HepG2 (cell line): ENCODE data around the gene CACNG8.

ENCODE experiments used
- CC2D1A ChIP-seq: sonication (generic); formaldehyde crosslinking; IDR thresholded peaks from 2 replicates; pipeline ENCODE4 v1.8.1; 2023; ENCODE audit warnings: mild to moderate bottlenecking, missing genetic modification reagents
- EED ChIP-seq: sonication (generic); formaldehyde crosslinking; IDR thresholded peaks from 2 replicates; pipeline ENCODE4 v1.5.0; 2020; ENCODE audit warnings: mild to moderate bottlenecking, missing genetic modification reagents
- GTF3A ChIP-seq: sonication (generic); formaldehyde crosslinking; conservative IDR thresholded peaks from 2 replicates; pipeline ENCODE4 v1.4.0; 2020; ENCODE audit warnings: mild to moderate bottlenecking, missing genetic modification reagents
- POLR2A ChIP-seq, 2 experiments: IDR thresholded peaks; 2 replicates each; pipeline ENCODE4 v1.6.1; 2011; ENCODE audit warnings: low read depth in 2 of 2, low read length in 2 of 2, mild to moderate bottlenecking in 1 of 2, moderate library complexity in 1 of 2; ENCODE audit not compliant: insufficient read depth in 1 of 2
- SAFB2 ChIP-seq: sonication (generic); formaldehyde crosslinking; IDR thresholded peaks from 2 replicates; pipeline ENCODE4 v1.5.1; 2020; ENCODE audit warnings: missing genetic modification reagents, low read depth, mild to moderate bottlenecking, borderline replicate concordance
- YY1 ChIP-seq: IDR thresholded peaks from 2 replicates; pipeline ENCODE4 v1.6.1; 2011; ENCODE audit warnings: low read length, low read depth, moderate library complexity, mild to moderate bottlenecking; ENCODE audit not compliant: insufficient read depth, insufficient replicate concordance
- ZFP36 ChIP-seq: fragments of 150-350 bp; IDR thresholded peaks from 2 replicates; pipeline ENCODE4 v1.6.1; 2018; ENCODE audit warnings: borderline replicate concordance, low read length, low read depth; ENCODE audit not compliant: partially characterized antibody
- ZNF44 ChIP-seq: sonication (generic); formaldehyde crosslinking; IDR thresholded peaks from 2 replicates; pipeline ENCODE4 v1.5.1; 2020; ENCODE audit warnings: mild to moderate bottlenecking, missing genetic modification reagents
- ZNF850 ChIP-seq: sonication (generic); formaldehyde crosslinking; conservative IDR thresholded peaks from 2 replicates; pipeline ENCODE4 v1.9.0; 2021; ENCODE audit warnings: mild to moderate bottlenecking, missing genetic modification reagents
- TF ChIP-seq, protein P1 (sequence below): IDR thresholded peaks from 2 replicates; pipeline ENCODE4 v1.6.1; 2016; ENCODE audit warnings: control low read depth
- TF ChIP-seq, protein P2 (sequence below): sonication (generic); formaldehyde crosslinking; IDR thresholded peaks from 2 replicates; pipeline ENCODE4 v1.5.0; 2020; ENCODE audit warnings: mild to moderate bottlenecking, missing genetic modification reagents

DNA sequence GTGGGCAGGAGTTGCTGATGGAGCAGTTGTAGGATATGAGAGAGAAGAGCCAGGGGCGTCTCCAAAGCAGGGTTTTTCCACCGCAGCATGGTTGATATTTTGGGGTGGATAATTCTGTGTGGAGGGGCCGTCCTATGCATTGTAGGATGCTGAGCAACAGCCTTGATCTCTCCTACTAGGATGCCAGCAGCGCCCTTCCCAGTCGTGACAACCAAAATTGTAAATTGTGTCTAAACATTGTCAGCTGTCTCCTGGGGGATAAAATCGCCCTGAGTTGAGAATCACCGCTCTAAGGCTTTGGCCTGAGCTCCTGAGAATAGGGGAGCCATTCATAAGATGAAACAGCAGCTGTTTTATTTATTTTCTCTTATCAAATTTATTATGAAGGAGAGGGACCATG is 4.2 kb downstream of the CACNG8 start:
- TF ChIP-seq, protein P1, sequence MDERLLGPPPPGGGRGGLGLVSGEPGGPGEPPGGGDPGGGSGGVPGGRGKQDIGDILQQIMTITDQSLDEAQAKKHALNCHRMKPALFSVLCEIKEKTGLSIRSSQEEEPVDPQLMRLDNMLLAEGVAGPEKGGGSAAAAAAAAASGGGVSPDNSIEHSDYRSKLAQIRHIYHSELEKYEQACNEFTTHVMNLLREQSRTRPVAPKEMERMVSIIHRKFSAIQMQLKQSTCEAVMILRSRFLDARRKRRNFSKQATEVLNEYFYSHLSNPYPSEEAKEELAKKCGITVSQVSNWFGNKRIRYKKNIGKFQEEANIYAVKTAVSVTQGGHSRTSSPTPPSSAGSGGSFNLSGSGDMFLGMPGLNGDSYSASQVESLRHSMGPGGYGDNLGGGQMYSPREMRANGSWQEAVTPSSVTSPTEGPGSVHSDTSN (CRISPR knock-in tag): no peak
- TF ChIP-seq ZNF850 (no peak), EED (CRISPR knock-in tag) (no peak), CC2D1A (CRISPR knock-in tag) (no peak), POLR2A (IDR thresholded peaks at IDR 0.05; ENCODE audit: insufficient read depth in 1 of 2, low read depth in 2 of 2, low read length in 2 of 2) (no peak), ZFP36 (no peak), SAFB2 (no peak), ZNF44 (CRISPR knock-in tag) (no peak), YY1 (no peak), GTF3A (CRISPR knock-in tag) (no peak)
- TF ChIP-seq, protein P2, sequence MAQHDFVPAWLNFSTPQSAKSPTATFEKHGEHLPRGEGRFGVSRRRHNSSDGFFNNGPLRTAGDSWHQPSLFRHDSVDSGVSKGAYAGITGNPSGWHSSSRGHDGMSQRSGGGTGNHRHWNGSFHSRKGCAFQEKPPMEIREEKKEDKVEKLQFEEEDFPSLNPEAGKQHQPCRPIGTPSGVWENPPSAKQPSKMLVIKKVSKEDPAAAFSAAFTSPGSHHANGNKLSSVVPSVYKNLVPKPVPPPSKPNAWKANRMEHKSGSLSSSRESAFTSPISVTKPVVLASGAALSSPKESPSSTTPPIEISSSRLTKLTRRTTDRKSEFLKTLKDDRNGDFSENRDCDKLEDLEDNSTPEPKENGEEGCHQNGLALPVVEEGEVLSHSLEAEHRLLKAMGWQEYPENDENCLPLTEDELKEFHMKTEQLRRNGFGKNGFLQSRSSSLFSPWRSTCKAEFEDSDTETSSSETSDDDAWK (CRISPR knock-in tag): no peak
